GM04503 (cell line): Measurements from ENCODE around the gene ADAMTS8.
"Not testable (repeated sequence)": the region's sequence is repeated elsewhere in the genome, so short reads cannot be mapped to it uniquely, and the experiment has no call there.

Experiments
- DNase-seq: peaks from one replicate; pipeline ENCODE4 v3.0.0-alpha.2; 2012; ENCODE audit warnings: low read depth

Gene ADAMTS8

DNA sequence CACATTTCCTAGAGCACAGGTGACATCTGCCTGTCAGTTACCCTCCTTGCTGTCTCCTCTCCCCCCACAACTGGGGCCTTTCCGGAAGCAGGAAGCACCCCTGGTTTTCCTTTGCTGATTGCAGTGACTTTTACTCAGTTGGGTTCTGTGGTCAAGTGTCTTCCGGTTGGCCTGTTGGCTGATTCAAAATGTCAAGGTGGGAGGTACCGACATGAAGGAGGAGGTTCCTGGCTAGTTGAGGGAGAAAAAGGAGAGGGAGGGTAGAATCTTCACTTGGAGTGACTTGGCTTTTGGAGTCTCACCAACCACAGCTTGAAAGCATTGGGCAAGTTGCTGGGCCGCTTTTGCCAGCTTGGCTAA, 10.7 kb upstream of the ADAMTS8 start:
- no peak for DNase-seq

DNA sequence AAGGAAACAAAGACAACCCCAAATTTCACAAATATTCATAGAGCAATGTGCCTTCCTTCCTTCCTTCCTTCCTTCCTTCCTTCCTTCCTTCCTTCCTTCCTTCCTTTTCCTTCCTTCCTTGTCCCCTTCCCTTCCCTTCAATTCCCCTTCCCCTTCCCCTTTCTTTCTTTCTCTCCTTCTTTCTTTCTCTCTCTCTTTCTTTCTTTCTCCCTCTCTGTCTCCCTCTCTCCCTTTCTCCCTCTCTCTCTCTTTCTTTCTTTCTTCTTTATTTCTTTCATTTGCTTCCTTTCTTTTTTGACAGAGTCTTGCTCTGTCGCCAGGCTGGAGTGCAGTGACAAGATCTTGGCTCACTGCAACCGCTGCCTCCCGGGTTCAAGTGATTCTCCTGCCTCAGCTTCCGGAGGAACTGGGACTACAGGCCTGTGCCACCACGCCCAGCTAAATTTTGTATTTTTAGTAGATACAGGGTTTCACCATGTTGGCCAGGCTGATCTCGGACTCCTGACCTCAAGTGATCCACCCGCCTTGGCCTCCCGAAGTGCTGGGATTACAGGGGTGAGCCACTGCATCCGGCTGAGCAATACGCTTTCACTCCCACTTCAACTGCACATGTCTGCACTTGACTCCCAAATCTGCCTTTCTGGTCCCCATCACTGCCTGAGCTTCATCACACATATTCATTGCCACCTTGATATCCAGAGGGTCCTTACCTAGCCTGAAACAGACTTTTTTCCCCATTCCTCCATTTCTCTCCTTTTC, 10.2 kb upstream of the ADAMTS8 start:
- DNase-seq = not testable (repeated sequence)

GRCh38 chr11:130437848-130438247, 9.4 kb upstream of the ADAMTS8 start:
- DNase-seq = no peak

- DNase-seq = no peak
Measured at GRCh38 chr11:130436171-130436570, 7.8 kb upstream of the ADAMTS8 start.

- no peak for DNase-seq
Measured at GRCh38 chr11:130435671-130436070, 7.3 kb upstream of the ADAMTS8 start.

- no peak for DNase-seq
Measured at GRCh38 chr11:130434521-130435223, 6.3 kb upstream of the ADAMTS8 start.

DNA sequence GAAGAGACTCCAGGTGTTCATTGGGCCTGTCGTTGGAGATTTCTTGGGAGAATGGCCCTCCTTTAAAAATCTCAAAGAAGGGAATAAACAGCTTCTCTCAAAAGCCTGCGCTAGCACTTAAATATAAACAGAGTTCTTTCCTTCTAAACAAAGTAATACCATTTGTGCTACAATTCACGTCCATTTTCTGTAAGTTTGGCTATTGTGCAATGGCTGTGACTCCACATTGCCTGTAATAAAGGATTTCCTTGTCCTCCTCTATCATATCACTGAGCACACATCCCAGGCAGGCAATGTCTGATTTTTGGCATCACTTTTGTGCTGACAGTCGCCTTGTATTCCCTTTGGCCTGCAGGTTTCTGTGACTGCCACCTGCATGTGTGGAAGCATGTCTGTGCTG, 4.9 kb upstream of the ADAMTS8 start:
- no peak for DNase-seq

- no peak for DNase-seq
Measured at GRCh38 chr11:130431801-130432200, 3.4 kb upstream of the ADAMTS8 start.

DNA sequence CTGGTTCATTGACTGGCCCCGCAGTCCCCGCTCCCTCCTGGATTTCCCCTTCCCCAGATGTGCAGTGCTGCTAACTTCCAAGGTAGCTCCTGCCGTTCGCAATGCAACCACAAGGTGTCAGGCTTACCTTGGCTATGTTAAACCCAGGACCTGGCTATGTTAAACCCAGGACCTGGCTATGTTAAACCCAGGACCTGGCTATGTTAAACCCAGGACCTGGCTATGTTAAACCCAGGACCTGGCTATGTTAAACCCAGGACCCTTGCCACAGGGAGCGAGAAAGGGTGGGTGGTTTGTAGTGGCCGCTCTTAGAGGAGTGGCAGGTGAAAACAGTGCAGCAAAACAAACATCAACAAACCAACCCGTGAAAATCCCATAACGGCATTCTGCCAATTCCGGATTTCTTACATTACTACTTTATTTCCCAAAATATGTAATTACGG, 2.9 kb upstream of the ADAMTS8 start:
- no peak for DNase-seq

DNA sequence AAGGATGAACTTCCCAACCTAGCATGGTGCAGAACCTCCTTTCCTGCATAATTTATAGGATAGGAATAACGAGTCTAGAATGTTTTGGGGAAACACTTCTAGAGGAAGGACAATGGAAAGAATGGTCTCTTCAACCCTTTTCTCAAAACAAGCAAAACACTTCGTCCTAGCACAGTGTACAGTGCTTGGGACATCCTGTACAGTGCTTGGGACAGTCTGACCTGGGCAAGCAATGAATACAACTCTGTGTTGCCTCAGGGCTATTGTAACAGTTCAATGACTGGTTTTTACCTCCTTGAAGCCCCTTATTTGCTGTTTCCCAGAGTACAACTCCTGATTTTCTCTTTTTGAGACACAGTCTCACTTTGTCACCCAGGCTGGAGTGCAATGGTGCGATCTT, 1.6 kb upstream of the ADAMTS8 start:
- DNase-seq = no peak

GRCh38 chr11:130429120-130429681, 792 bp upstream of the ADAMTS8 start:
- no peak for DNase-seq

GRCh38 chr11:130427581-130428315, 661 bp downstream of the ADAMTS8 start:
- no peak for DNase-seq

GRCh38 chr11:130426837-130427341, 1.5 kb downstream of the ADAMTS8 start:
- no peak for DNase-seq

DNA sequence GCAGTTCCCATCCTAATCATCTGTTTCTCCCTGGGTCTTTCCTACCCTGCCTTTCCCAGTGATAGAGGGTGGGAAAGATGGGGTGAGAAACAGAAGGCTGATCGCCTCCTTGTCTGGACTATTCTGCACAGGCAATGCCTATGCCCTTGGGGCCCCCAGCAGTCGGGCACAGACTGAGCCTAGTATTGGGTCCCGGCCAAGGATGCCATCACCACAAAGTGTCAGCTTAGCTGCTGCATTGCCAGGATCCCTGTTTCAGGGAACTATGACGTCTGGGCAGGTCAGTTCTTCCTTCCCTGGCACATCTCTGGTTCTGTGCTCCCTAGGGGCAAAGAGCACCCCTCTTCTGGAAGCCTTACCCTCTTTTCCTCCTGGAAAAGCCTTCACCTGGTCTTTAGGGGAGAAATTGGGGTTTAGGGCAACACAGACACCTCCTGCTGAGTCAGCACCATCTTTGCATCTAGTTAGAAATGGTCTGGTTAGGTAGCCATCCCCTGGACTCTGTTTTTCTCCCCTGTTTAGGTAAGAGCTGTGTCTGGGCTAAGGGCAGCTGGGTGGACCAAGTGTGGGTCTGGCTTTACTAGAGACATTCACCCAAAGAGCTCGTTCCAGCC, 2.1 kb downstream of the ADAMTS8 start:
- no peak for DNase-seq

GRCh38 chr11:130425156-130425555, 3.3 kb downstream of the ADAMTS8 start:
- no peak for DNase-seq

DNA sequence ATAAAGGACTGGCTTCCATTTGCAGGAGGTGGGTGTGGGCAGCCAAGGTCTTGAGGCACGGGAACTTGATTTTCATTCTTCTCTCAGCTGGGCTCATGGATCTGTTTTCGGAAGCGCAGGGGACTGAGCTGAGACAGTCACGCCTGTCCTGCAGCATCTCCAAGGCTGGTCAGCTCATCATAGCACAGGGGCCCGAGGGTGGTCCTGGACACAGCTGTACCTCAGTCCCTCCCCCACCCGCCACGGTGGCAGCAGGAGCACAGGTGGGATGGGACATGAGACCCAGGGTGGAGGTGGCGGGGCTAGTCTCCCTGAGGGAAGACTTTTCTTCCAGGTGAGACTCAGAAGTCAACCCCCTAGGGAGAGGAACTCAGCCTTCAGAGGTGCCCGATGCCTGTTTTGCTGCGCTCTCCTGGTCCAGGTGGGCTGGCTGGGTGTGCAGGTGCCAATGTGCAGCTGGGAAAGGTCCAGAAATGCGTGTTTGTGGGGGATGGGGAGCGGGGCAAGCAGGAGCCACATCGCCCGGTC, 3.7 kb downstream of the ADAMTS8 start:
- no peak for DNase-seq

DNA sequence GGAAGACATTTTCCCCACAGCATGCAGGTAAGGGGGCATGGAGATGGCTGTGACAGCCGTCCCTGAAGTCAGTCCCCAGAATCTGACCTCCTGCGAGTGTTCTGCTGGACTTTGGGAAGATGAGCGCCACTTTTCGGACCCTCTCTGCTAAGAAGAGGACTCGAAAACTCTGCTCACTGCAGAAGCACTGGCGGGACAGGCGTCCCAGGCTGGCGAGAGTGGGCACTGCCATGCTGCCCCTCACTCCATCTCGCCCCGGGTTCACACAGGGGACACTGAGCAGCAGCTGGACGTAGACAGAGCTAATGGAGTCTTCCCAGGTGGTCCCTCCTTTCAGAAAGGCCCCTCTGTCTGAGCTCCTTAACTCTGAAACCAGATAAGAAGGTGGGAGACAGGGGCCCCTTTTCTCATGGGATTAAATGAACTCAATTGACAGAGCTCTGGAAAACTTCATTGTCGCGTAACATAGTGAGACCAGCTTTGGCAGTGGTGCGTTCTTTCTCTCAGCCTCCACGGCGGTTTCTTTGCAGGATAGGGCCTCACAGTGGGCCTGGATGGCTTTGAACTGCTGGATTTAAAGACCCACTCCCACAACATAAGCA, 4.8 kb downstream of the ADAMTS8 start:
- DNase-seq = no peak

GRCh38 chr11:130422251-130422995, 6.0 kb downstream of the ADAMTS8 start:
- no peak for DNase-seq

DNA sequence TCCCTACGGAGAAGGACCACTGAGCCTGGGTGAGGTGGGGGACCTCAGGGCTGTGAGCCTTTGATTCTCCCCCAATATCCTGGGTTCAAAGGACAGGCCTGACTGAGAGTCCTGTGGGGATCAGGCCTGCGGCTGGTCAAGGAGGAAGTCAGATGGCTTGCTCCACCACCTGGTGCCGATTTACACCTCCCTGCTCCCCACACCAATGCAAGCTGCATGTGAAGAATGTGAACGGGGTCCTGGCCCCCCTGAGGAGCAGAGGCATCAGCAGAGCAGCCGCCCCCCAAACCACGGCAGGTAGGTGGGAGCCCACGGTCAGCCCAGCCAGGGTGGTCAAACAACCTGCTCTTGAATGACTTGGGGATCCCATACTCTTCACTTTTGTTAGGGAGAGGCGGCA, 6.7 kb downstream of the ADAMTS8 start:
- DNase-seq = no peak

DNA sequence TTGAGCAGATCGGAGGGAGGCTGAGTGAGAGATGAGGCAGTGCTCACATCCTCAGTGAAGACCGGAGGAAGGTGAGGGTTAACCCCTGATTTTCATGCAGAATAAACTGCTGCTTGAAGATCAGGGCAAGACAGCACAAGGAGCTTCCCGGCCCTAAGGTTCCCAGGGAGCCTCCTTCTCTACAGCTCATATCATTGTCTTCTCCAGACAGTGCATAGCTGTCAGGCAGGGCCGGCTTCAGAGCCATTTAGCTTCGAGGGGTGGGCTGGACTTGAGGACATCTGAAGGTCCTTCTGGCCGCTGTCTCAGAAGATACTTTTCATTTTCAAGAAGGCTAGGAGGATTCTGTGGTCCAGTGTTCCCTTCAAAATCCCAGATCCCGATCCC, 7.2 kb downstream of the ADAMTS8 start:
- no peak for DNase-seq
